ENCODE measurements around the gene AHNAK.

Gene AHNAK

GRCh38 chr11:62410972-62411371 lies 135.6 kb downstream of the AHNAK start:
- TF ChIP-seq CEBPB (IDR thresholded peaks at IDR 0.05): no peak
- no peak for TF ChIP-seq TCF12 (IDR thresholded peaks at IDR 0.05; ENCODE audit: low read depth)
- TF ChIP-seq FOXM1 (IDR thresholded peaks at IDR 0.05; ENCODE audit: borderline replicate concordance, low read depth): no peak
- TF ChIP-seq EGR1 (IDR thresholded peaks at IDR 0.05): no peak
- TF ChIP-seq, protein P1, sequence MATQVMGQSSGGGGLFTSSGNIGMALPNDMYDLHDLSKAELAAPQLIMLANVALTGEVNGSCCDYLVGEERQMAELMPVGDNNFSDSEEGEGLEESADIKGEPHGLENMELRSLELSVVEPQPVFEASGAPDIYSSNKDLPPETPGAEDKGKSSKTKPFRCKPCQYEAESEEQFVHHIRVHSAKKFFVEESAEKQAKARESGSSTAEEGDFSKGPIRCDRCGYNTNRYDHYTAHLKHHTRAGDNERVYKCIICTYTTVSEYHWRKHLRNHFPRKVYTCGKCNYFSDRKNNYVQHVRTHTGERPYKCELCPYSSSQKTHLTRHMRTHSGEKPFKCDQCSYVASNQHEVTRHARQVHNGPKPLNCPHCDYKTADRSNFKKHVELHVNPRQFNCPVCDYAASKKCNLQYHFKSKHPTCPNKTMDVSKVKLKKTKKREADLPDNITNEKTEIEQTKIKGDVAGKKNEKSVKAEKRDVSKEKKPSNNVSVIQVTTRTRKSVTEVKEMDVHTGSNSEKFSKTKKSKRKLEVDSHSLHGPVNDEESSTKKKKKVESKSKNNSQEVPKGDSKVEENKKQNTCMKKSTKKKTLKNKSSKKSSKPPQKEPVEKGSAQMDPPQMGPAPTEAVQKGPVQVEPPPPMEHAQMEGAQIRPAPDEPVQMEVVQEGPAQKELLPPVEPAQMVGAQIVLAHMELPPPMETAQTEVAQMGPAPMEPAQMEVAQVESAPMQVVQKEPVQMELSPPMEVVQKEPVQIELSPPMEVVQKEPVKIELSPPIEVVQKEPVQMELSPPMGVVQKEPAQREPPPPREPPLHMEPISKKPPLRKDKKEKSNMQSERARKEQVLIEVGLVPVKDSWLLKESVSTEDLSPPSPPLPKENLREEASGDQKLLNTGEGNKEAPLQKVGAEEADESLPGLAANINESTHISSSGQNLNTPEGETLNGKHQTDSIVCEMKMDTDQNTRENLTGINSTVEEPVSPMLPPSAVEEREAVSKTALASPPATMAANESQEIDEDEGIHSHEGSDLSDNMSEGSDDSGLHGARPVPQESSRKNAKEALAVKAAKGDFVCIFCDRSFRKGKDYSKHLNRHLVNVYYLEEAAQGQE (IDR thresholded peaks at IDR 0.05; ENCODE audit: low read depth): no peak
- no peak for TF ChIP-seq YY1 (IDR thresholded peaks at IDR 0.05; ENCODE audit: low read depth)

GRCh38 chr11:62409831-62410230 lies 136.8 kb downstream of the AHNAK start:
- TF ChIP-seq USF1 (IDR thresholded peaks at IDR 0.05) (no peak), TEAD4 (IDR thresholded peaks at IDR 0.05) (no peak), CEBPB (IDR thresholded peaks at IDR 0.05) (no peak), YY1 (IDR thresholded peaks at IDR 0.05; ENCODE audit: low read depth) (no peak), ZBTB7A (IDR thresholded peaks at IDR 0.05; ENCODE audit: low read depth) (no peak), TCF12 (IDR thresholded peaks at IDR 0.05; ENCODE audit: low read depth) (no peak), EGR1 (IDR thresholded peaks at IDR 0.05) (no peak), CREB1 (IDR thresholded peaks at IDR 0.05; ENCODE audit: low read depth) (no peak), TAF1 (IDR thresholded peaks at IDR 0.05; ENCODE audit: low read depth) (no peak), EP300 (IDR thresholded peaks at IDR 0.05; ENCODE audit: borderline replicate concordance) (no peak), FOXM1 (IDR thresholded peaks at IDR 0.05; ENCODE audit: borderline replicate concordance, low read depth) (no peak)
- TF ChIP-seq, protein P2, sequence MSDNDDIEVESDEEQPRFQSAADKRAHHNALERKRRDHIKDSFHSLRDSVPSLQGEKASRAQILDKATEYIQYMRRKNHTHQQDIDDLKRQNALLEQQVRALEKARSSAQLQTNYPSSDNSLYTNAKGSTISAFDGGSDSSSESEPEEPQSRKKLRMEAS (IDR thresholded peaks at IDR 0.05): no peak
- TF ChIP-seq, protein P1 (IDR thresholded peaks at IDR 0.05; ENCODE audit: low read depth): no peak

GRCh38 chr11:62406034-62406433 lies 140.6 kb downstream of the AHNAK start:
- TF ChIP-seq FOXM1 (IDR thresholded peaks at IDR 0.05; ENCODE audit: borderline replicate concordance, low read depth): no peak
- no peak for TF ChIP-seq YY1 (IDR thresholded peaks at IDR 0.05; ENCODE audit: low read depth)
- no peak for TF ChIP-seq ZBTB7A (IDR thresholded peaks at IDR 0.05; ENCODE audit: low read depth)
- TF ChIP-seq TCF12 (IDR thresholded peaks at IDR 0.05; ENCODE audit: low read depth): no peak
- TF ChIP-seq TAF1 (IDR thresholded peaks at IDR 0.05; ENCODE audit: low read depth): no peak
- TF ChIP-seq CEBPB (IDR thresholded peaks at IDR 0.05): no peak
- TF ChIP-seq, protein P1 (IDR thresholded peaks at IDR 0.05; ENCODE audit: low read depth): no peak
- TF ChIP-seq, protein P2 (IDR thresholded peaks at IDR 0.05): no peak
- no peak for TF ChIP-seq EP300 (IDR thresholded peaks at IDR 0.05; ENCODE audit: borderline replicate concordance)
- no peak for TF ChIP-seq USF1 (IDR thresholded peaks at IDR 0.05)
- no peak for TF ChIP-seq RAD21 (IDR thresholded peaks at IDR 0.05; ENCODE audit: low read depth)
- no peak for TF ChIP-seq EGR1 (IDR thresholded peaks at IDR 0.05)

- TF ChIP-seq CEBPB (IDR thresholded peaks at IDR 0.05): no peak
- TF ChIP-seq USF1 (IDR thresholded peaks at IDR 0.05): no peak
- no peak for TF ChIP-seq FOXM1 (IDR thresholded peaks at IDR 0.05; ENCODE audit: borderline replicate concordance, low read depth)
- TF ChIP-seq EGR1 (IDR thresholded peaks at IDR 0.05): no peak
- TF ChIP-seq TAF1 (IDR thresholded peaks at IDR 0.05; ENCODE audit: low read depth): no peak
- no peak for TF ChIP-seq YY1 (IDR thresholded peaks at IDR 0.05; ENCODE audit: low read depth)
- no peak for TF ChIP-seq CREB1 (IDR thresholded peaks at IDR 0.05; ENCODE audit: low read depth)
- TF ChIP-seq, protein P1 (IDR thresholded peaks at IDR 0.05; ENCODE audit: low read depth): no peak
- TF ChIP-seq TCF12 (IDR thresholded peaks at IDR 0.05; ENCODE audit: low read depth): no peak
- no peak for TF ChIP-seq ZBTB7A (IDR thresholded peaks at IDR 0.05; ENCODE audit: low read depth)
These were observed 141.7 kb downstream of the AHNAK start for GRCh38 chr11:62404901-62405300.

Data from Ishikawa (cell line).